DMS 273 (cell line): ENCODE results near the gene MAN1C1.

Experiments used
- DNase-seq: peaks from one replicate; lab custom pipeline; 2025; ENCODE audit not compliant: unreplicated experiment; lab: John Stamatoyannopoulos, UW

MAN1C1 gene

DNA sequence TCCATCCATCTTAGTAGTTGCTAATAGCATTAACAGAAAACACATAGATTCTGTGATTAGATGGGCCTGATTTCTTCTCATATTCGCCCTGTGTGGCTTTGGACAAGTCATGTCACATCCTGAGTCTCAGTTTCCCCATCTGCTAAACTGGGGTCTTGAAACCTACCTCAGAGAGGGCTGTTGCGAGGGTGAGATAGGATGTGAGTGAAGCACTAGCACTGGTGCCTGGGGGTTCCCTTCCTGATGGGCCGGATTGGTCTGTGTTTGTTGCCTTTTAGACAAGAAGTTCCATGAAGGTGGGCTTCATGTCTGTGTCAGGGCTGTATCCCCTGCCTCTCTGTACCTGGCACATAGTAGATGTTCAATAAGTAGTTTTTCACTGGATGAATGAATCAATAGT lies 3.5 kb upstream of the MAN1C1 start:
- DNase-seq = no peak

DNA sequence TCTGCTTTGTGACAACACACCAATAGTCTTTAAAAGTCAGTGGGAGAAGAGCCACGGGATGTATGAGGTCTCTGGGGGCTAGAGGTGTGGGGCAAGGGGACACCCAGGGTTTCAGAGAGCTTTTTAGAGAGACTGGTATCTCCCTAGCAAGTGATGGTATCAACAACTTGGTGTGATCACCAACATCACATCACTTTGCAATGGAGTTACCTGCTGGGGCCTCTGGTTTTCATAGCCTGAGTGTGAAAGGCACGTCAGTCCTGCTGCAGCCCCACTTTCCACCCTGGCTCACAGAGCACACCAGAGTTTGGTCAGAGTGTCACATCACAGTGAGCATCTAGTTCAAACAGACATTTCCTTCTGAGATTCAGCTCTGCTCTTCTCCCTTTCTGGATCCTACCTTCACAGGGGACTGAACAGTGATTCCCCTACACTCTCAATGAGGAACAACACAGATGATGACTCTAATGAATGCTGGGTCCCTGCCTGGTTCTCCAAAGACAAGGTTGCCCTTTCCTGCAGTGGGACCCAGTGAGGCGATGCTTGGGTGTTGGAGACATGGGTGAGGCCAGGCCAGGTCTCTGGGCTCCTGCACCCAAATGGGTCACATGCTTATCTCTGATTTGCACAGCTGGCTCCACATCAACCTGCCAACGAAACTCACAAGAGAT lies 2.0 kb upstream of the MAN1C1 start:
- no peak for DNase-seq

DNA sequence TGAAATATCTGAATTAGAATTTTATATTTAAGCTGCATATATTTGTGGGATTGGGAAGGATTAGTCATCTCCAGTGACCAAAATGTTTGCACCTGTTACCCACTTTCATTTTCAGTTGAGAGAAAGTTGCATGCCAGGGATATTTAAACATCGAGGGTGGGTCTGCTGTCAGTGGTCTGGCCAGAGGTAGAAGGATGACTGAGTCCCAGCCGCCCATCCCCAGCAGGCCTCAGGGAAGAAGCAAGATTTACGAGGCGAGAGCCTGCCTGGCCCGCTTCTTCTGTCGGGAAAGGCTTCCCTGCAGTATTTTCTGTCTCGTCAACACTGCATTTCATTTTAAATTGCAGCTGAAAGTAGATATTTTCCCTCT lies 1.4 kb upstream of the MAN1C1 start:
- DNase-seq = no peak

DNA sequence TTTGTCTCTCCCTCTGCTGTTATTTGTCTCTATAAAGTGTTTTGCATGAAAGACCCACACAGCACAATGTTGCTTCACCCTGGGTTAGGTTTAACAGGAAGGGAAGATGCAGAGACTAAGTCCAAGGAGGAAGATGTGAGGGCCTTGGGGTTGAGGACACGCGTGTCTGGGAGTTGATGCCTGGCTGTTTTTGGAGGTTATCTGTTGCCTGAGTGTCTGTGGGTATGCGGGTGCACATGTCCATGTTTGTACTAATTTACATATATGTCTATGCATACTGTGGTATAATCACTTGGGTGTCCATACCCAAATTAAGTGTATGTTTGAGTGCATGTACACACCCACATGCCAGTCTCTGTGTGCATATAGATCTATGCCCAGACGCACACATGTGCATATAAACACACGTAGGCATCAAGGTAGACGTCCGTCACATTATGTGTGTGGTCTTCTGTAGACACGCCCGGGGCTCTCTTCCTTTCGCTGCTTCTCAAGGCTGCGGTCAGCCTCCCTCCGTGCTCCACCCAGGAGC lies 962 bp upstream of the MAN1C1 start:
- DNase-seq = peak; percentile 60

DNA sequence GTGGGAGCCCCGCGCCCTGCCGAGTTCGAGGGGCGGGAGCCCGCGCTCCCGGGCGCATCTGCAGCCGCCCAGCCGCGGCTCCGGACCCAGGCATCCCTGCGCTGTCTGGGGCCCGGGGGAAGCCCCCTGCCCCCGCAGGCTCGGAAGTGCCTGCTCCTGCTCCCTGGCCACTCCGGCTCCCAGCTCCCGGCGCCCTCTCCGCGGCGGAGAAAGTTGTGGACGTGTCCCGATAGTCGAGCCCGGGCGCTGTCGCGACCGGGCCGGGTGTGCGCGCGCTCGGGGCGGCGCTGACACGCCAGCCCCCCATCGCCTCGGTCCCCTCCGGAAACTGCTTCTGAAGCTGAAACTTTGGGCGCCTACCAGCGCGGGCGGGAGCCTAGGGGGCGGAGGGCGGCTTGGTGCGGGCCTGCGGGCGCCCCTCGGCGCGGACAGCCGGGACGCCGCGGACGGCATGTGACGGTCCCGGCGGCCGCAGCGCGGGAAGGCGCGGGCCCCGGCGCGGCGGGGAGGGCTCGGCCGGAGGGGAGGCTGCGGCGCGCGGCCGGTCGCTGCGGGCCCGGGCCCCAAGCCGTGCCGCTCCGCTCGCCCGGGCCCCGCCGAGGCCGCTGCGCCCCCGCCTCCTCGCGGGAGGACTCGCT lies 515 bp downstream of the MAN1C1 start:
- DNase-seq = peak; percentile 63

DNA sequence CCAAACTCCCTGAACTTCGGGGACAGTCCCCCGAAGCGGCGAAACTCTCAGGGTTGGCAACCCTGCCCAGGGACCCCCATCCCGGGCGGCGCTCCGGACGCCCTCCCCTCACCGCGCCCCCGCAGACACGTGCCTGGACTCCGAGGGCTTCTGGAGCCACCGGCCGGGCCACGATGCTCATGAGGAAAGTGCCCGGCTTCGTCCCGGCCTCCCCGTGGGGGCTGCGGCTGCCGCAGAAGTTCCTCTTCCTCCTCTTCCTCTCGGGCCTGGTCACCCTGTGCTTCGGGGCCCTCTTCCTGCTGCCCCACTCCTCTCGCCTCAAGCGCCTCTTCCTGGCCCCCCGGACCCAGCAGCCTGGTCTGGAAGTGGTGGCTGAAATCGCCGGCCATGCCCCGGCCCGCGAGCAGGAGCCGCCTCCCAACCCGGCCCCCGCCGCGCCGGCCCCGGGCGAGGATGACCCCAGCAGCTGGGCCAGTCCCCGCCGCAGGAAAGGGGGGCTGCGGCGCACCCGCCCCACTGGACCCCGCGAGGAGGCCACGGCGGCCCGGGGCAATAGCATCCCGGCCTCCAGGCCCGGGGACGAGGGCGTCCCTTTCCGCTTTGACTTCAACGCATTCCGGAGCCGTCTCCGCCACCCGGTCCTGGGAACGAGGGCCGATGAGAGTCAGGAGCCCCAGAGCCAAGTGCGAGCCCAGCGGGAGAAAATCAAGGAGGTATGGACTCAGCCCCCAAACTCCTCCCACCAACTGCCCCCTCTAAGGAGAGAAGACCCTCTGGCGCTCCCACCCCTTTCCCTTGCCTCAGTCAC lies 1.2 kb downstream of the MAN1C1 start:
- DNase-seq = peak; percentile 31

DNA sequence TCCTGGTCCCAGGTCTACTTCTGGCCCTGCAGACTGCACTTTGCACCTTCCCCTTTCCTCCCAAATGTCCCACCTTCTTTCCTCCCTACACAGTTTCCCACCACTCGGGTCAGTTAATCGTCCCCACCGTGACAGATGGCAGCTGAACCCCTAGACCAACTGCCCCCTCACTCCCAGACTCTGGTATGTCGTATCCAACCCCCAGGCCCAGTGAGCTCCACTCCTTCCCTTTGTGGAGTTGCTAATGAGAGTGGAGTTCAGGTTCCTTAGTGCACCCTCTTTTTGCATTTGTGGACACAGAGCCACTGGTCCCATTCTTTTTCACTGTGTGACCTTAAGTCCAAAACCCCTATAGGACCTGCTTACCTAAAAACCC lies 1.8 kb downstream of the MAN1C1 start:
- DNase-seq = no peak

DNA sequence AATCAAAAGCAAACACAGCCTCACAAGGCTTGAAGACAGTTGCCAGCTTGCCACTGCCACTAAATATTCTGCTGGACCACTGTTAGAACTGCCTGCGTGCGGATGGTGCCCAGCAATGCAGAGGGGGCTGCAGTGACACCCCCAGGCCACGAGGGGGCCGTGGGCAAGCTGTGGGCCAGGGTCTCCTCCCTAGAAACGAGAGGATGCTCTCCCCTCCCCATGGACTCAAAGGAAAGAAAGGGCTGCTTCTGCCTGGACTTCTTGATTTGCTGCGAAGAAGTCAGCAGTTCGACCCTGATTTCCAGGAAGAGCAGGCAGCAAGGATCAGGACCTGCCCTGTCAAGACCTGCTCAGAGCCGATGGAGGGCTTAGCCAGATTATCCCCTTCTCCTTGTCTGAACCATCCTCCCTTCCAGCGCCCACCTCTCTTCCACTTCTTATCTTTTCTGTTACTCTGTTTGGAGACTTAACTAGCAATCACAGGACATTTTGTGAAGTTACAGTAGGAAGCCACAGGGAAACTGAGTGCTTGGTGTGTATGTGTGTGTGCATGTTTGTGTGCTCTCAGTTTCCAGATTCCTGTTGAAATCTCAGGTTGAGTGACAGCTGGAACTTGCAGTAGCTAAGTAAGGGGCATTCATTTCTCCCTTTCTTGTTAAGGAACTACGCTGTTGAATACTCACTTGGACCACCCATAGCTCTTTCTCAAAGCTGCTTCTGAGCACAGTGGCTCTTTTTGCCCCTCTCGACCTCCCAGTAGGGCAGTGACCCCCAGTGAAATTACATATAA lies 2.7 kb downstream of the MAN1C1 start:
- DNase-seq = peak; percentile 82

DNA sequence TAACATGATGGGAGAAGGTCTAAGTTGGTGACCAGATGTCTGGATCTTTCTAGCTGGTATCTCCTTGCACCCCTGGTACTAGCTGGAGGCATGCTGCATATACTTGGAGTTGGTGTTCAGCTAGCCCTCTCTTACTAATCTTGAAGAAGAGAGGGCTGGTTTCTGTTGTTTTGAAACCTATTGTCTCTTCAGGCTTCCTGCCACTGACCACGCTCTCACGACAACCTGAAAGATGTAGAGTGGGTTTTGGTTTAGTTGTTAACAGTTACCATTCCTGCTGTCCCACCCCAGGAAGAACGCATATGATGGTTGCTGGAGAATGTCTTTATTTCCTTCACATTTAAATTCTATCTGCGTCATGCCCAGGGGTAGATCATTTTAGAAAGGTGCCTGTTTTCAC lies 3.6 kb downstream of the MAN1C1 start:
- no peak for DNase-seq

DNA sequence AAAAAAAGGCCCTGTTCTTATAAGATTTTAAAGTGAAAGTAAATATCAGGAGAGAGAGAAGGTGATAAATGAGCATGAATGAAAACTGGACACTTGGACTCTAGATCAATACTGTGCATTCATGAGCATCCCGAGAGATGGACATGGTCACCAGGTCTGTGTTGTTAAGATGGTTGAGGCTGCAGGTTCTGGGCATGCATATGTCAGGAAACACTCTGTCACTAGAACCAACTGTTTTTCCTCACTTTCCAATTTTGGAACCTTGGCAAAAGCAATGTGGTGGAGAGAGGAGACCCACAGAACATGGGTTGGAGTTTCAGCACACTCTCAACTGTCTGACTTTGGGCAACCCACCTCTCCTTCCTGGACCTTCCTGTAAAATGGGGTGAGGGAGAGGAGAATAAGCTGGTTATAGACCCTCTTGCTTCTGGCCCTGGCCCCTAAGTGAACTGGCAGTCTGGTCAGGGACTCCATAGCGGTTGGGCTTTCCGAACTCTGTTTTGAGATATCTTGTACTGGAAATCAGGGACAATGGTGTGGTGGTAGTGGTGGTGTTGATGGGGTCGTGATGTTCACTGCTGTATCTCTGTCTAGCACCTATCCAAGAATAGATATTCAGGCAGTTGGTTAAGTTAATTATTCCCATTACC lies 4.2 kb downstream of the MAN1C1 start:
- DNase-seq = no peak

DNA sequence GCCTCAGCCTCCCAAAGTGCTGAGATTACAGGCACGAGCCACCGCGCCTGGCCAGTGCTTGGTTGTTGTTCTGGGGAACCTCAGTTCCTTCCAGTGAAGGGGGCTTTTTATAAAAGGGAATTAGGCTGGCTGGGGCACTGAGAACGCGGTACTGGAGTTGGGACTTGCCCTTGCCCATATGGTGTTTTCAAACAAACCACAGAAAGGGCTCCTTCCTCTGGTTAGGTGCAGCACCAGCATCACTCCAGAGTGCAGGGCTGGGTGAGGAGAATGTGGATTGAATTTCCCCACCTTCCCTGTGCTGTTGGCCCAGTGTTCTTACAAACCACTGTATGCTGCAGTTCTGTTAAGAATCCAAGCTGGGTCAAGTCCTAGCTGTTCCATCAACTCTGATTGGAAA lies 5.3 kb downstream of the MAN1C1 start:
- DNase-seq = peak; percentile 83

DNA sequence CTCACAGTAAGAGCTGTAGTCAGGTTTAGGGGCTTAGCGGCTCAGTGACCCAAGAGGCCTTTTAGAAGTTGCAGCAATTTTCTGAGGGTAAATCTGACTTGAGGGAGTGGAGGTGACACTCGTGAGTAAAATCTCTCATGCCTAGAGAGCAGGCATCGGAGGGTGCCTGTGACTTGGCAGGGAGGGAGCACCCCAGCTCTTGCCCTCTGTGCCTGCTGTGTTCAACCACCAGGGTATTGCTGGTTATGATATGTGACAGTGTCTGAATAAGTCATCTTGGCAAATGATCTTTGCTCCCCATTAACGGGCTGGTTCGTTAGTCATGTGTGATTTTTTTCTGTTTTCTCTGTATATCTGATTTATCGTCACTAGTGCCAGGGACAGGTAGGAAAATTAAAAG lies 5.9 kb downstream of the MAN1C1 start:
- DNase-seq = no peak

DNA sequence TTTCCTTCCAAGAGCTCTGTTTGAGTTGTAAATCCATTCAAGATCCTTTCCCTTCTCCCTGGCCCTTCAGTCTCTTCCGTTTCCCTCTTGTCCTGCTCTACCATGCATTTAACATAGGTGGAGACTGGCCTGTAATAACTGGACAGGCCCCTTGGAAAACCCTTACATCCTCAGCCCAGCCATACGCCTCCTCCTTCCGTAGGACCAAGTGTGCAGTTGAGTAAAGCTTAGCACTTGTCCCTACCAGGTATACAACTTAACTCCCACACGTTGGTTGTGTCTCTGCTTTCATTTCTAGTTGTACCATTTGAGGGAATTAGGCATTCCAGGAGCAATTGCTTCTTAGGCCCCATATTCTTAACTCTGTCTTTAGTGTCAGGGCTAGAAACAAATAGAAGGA lies 6.4 kb downstream of the MAN1C1 start:
- no peak for DNase-seq

DNA sequence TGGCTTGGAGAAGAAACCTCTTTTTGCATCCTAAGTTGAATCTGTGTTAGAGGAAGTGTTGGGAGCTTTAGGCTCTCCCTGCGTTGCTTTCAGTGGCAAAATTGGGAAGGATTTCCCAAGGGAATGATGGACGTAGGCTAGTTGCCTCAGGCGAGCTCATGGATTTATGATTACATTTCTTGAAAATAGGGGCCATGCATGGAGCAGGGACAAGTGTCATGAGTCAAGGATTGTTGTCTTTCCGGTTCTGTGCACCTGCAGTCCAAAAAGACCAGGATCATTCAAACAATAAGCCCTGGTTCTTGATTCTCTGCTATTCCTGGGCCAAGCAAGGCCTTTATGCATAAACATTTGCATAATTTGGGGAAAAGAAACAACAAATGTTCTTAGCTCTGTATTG lies 7.1 kb downstream of the MAN1C1 start:
- DNase-seq = no peak

DNA sequence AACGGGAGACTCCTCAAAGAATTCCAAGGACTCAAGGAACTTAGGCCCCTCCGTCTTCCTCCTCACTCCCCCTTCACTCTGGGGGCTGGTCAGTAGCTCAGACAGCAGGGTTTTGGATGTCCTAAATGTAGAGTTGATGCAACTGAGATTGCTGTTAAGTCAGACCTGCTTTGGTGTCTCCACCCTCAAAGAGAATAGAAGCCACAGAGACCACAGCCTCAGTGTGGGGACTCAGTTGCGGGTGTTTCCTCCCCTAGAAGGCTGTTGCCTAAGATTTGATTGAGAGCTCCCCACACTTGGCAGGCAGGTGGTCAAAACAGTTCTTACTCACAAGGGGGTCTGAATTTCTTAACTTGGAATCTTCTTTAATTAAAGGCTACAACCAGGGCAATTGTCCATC lies 7.6 kb downstream of the MAN1C1 start:
- no peak for DNase-seq

DNA sequence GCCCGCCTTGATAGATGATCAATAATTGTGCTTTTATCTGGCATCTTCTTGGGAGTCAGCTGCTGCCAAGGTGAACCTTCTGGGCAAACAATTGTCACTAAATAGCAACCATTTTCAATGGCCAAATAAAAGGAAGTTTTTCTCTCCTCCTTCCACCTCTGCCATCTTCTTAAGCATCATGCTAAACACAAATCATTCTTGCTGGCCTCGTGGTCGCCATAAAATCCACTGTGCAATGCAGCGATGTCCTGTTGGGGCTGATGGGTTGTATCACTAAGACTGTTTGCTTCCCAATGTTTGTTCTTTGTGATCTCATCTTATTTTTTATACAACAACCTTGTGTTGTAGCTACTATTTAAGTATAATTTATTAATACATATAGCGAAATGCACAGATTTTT lies 8.0 kb downstream of the MAN1C1 start:
- no peak for DNase-seq

DNA sequence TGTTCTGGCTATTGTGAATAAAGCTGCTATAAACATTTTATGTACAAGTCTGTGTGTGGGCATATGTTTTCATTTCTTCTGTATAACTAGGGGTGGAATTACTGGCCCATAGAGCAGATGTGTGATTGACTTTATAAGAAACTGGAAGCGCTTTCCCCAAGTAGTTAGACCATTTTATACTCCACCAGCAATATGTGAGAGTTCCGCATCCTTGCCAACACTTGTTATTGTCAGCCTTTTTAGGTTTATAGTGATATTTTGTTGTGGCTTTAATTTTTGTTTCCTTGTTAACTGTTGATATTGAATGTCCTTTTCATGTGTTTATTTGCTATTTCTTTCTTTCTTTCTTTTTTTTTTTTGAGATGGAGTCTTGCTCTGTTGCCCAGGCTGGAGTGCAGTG lies 9.4 kb downstream of the MAN1C1 start:
- DNase-seq = no peak

DNA sequence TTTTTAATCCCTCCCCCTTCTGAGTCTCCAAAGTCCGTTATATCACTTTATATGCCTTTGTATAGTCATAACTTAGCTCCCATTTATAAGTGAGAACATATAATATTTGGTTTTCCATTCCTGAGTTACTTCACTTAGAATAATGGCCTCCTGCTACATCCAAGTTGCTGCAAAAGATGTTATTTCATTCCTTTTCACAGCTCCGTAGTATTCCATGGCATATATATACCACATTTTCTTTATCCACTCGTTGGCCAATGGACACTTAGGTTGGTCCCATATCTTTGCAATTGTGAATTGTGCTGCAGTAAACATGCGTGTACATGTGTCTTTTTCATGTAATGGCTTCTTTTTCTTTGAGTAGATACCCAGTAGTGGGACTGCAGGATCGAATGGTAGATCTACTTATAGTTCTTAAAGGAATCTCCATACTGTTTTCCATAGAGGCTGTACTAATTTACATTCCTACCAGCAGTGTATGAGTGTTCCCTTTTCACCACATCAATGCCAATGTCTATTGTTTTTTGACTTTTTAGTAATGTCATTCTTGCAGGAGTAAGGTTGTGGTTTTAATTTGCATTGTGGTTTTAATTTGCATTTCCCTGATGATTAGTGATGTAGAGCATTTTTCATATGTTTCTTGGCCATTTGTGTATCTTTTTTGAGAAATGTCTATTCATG lies 12.3 kb downstream of the MAN1C1 start:
- no peak for DNase-seq

DNA sequence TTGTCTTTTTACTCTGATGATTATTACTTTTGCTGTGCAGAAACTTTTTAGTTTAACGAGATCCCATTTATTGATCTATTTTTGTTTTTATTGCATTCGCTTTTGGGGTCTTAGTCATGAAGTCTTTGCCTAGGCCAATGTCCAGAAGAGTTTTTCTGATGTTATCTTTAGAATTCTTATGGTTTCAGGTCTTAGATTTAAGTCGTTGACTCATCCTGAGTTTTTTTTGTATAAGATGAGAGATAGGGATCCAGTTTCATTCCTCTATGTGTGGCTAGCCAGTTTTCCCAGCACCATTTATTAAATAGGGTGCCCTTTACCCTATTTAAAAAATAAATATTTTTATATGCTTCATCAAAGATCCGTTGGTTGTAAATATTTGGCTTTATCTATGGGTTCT lies 13.2 kb downstream of the MAN1C1 start:
- no peak for DNase-seq

DNA sequence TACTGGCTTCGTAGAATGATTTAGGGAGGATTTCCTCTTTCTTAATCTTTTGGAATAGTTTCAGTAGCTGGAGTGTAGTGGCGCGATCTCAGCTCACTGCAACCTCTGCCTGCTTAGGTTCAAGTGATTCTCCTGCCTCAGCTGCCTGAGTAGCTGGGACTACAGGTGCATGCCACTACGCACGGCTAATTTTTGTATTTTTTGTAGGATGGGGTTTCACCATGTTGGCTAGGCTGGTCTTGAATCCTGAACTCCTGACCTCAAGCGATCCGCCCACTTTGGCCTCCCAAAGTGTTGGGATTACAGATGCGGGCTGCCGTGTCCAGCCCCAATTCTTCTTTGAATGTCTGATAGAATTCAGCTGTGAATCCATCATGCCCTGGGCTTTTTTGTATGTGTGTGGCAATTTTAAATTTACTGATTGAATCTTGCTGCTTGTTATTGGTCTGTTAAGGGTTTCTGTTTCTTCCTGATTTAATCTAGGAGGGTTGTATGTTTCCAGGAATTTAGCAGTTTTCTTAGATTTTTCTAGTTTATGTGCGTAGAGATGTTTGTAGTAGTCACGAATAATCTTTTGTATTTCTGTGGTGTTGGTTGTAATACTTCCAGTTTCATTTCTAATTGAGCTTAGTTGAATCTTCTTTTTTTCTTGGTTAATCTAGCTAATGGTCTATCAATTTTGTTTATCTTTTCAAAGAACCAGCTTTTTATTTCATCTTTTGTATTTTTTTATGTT lies 15.3 kb downstream of the MAN1C1 start:
- no peak for DNase-seq
